K562 (cell line): ENCODE results near the gene KLHL15. TPM values are rescaled to one million over a fixed set of nuclear protein-coding genes. Genes with fewer than 3 reads are reported as not detected.

Experiments used
- ATF3 ChIP-seq, 2 experiments: fragments of 450-650 bp in 1 of 2; sonication (generic) in 1 of 2; formaldehyde crosslinking in 1 of 2; IDR thresholded peaks in 1 of 2; conservative IDR thresholded peaks in 1 of 2; 2 replicates each; pipeline versions ENCODE4 v1.6.1 to v1.8.1; 2016 to 2023; ENCODE audit warnings: mild to moderate bottlenecking in 2 of 2, moderate library complexity in 2 of 2, inconsistent platforms in 1 of 2, missing genetic modification reagents in 1 of 2
- CBX5 ChIP-seq: IDR thresholded peaks from 2 replicates; pipeline ENCODE4 v1.6.1; 2014; ENCODE audit warnings: low read depth, borderline replicate concordance
- CEBPG ChIP-seq, 3 experiments: fragments of 200-800 bp in 1 of 3; sonication (Bioruptor generic) in 1 of 3; sonication (generic) in 1 of 3; formaldehyde crosslinking in 1 of 3; IDR thresholded peaks in 2 of 3; conservative IDR thresholded peaks in 1 of 3; 2 replicates each; pipeline versions ENCODE4 v1.6.1 to v1.8.0; 2016 to 2022; ENCODE audit warnings: missing compliant biosample characterization in 2 of 3, missing genetic modification characterization in 2 of 3, mild to moderate bottlenecking in 1 of 3, missing genetic modification reagents in 1 of 3
- E2F3 ChIP-seq: fragments of 250-450 bp; sonication (Bioruptor Pico); IDR thresholded peaks from 2 replicates; pipeline ENCODE4 v1.4.0; 2020; ENCODE audit warnings: mild to moderate bottlenecking
- LEF1 ChIP-seq: fragments of 450-650 bp; IDR thresholded peaks from 2 replicates; pipeline ENCODE4 v1.6.1; 2016; ENCODE audit warnings: mild to moderate bottlenecking
- NR4A1 ChIP-seq, 2 experiments: fragments of 250-450 bp in 1 of 2; fragments of 450-650 bp in 1 of 2; sonication (Bioruptor Pico) in 1 of 2; IDR thresholded peaks; 2 replicates each; pipeline versions ENCODE4 v1.4.0 to v1.6.1; 2016 to 2020; ENCODE audit warnings: mild to moderate bottlenecking in 2 of 2, missing compliant biosample characterization in 1 of 2, missing genetic modification characterization in 1 of 2, moderate library complexity in 1 of 2
- SETDB1 ChIP-seq: IDR thresholded peaks from one replicate; pipeline ENCODE4 v1.6.1; 2012; ENCODE audit warnings: low read length, control low read depth, inconsistent platforms
- STAT5B ChIP-seq: fragments of 250-450 bp; sonication (Bioruptor Pico); IDR thresholded peaks from 2 replicates; pipeline ENCODE4 v1.8.0; 2021; ENCODE audit warnings: mild to moderate bottlenecking, inconsistent platforms
- TFAP4 ChIP-seq: sonication (generic); formaldehyde crosslinking; IDR thresholded peaks from 2 replicates; pipeline ENCODE4 v1.8.0; 2022; ENCODE audit warnings: missing genetic modification reagents, mild to moderate bottlenecking, moderate library complexity, borderline replicate concordance
- polyA plus RNA-seq, 8 experiments: library from polyadenylated mRNA; depleted of rRNA in 4 of 8; stranded (reverse) in 5 of 8; unstranded in 3 of 8; fragments of >200 nt; fragmentation: Nextera tagmentation in 2 of 8; fragmentation: Illumina TruSeq in 1 of 8; extraction: Ambion mirVana in 2 of 8; extraction: Trizol in 1 of 8; gene quantifications; 2 replicates each; pipeline versions ENCODE4 v1.2.1 to v1.2.3, GENCODE V29; 2011 to 2014; ENCODE audit warnings: inconsistent platforms in 1 of 8, missing spikeins in 1 of 8
- total RNA-seq, 7 experiments: library from RNA; depleted of rRNA in 6 of 7; stranded (reverse); fragments of >200 nt in 6 of 7; fragmentation: Illumina TruSeq in 2 of 7; extraction: Trizol in 2 of 7; gene quantifications; 2 replicates each; pipeline versions ENCODE4 v1.2.1 to v1.2.3, GENCODE V29; 2011 to 2021; ENCODE audit warnings: low replicate concordance in 1 of 7
- TF ChIP-seq, protein P1 (sequence below): fragments of 450-650 bp; IDR thresholded peaks from 2 replicates; pipeline ENCODE4 v1.6.1; 2016; ENCODE audit warnings: mild to moderate bottlenecking, moderate library complexity
- TF ChIP-seq, protein P2 (sequence below): sonication (generic); formaldehyde crosslinking; IDR thresholded peaks from 2 replicates; pipeline ENCODE4 v1.8.0; 2023; ENCODE audit warnings: mild to moderate bottlenecking, missing genetic modification reagents

Gene KLHL15
- total and polyA plus RNA-seq, 9 of the 15 experiments (the other 6 are each of a cell fraction or from before 2014, with no cell fraction given) = 3.0 to 12.4 (median 7.6) TPM

DNA sequence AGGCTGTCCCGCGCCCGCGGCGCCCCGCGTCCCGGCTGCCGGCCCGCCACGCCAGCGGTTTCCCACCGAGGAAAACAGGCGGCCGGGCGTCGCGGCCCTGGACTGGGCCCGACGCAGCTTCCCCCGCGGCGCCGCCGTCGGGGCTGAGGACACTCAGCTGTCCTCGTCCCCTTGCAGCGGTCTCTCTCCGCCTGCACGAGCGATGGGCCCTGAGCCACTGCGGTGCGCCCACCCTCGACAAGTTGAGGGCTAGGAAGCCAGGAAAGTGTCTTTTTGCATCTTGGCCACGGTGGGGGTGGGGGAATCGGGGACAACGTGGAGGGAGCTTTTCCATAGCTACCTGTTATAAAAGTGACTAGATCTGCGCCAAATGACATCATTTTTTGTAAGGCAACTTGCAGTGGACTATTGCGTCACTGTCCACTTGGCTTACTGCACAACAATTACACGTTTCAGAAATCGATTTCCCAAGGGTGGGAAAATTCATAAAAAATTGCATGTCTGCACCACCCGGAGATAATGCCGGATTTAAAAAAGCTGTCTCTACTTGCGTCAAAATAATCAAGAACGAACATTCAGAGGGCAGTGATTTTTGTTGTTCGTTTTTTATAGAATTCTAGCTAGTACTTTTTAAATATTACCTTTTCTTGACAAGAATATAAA is 1.1 kb downstream of the KLHL15 start (continued):
- TF ChIP-seq TFAP4 = peak; percentile 71; the same call in 1 of the 2 replicates
- TF ChIP-seq, protein P1, sequence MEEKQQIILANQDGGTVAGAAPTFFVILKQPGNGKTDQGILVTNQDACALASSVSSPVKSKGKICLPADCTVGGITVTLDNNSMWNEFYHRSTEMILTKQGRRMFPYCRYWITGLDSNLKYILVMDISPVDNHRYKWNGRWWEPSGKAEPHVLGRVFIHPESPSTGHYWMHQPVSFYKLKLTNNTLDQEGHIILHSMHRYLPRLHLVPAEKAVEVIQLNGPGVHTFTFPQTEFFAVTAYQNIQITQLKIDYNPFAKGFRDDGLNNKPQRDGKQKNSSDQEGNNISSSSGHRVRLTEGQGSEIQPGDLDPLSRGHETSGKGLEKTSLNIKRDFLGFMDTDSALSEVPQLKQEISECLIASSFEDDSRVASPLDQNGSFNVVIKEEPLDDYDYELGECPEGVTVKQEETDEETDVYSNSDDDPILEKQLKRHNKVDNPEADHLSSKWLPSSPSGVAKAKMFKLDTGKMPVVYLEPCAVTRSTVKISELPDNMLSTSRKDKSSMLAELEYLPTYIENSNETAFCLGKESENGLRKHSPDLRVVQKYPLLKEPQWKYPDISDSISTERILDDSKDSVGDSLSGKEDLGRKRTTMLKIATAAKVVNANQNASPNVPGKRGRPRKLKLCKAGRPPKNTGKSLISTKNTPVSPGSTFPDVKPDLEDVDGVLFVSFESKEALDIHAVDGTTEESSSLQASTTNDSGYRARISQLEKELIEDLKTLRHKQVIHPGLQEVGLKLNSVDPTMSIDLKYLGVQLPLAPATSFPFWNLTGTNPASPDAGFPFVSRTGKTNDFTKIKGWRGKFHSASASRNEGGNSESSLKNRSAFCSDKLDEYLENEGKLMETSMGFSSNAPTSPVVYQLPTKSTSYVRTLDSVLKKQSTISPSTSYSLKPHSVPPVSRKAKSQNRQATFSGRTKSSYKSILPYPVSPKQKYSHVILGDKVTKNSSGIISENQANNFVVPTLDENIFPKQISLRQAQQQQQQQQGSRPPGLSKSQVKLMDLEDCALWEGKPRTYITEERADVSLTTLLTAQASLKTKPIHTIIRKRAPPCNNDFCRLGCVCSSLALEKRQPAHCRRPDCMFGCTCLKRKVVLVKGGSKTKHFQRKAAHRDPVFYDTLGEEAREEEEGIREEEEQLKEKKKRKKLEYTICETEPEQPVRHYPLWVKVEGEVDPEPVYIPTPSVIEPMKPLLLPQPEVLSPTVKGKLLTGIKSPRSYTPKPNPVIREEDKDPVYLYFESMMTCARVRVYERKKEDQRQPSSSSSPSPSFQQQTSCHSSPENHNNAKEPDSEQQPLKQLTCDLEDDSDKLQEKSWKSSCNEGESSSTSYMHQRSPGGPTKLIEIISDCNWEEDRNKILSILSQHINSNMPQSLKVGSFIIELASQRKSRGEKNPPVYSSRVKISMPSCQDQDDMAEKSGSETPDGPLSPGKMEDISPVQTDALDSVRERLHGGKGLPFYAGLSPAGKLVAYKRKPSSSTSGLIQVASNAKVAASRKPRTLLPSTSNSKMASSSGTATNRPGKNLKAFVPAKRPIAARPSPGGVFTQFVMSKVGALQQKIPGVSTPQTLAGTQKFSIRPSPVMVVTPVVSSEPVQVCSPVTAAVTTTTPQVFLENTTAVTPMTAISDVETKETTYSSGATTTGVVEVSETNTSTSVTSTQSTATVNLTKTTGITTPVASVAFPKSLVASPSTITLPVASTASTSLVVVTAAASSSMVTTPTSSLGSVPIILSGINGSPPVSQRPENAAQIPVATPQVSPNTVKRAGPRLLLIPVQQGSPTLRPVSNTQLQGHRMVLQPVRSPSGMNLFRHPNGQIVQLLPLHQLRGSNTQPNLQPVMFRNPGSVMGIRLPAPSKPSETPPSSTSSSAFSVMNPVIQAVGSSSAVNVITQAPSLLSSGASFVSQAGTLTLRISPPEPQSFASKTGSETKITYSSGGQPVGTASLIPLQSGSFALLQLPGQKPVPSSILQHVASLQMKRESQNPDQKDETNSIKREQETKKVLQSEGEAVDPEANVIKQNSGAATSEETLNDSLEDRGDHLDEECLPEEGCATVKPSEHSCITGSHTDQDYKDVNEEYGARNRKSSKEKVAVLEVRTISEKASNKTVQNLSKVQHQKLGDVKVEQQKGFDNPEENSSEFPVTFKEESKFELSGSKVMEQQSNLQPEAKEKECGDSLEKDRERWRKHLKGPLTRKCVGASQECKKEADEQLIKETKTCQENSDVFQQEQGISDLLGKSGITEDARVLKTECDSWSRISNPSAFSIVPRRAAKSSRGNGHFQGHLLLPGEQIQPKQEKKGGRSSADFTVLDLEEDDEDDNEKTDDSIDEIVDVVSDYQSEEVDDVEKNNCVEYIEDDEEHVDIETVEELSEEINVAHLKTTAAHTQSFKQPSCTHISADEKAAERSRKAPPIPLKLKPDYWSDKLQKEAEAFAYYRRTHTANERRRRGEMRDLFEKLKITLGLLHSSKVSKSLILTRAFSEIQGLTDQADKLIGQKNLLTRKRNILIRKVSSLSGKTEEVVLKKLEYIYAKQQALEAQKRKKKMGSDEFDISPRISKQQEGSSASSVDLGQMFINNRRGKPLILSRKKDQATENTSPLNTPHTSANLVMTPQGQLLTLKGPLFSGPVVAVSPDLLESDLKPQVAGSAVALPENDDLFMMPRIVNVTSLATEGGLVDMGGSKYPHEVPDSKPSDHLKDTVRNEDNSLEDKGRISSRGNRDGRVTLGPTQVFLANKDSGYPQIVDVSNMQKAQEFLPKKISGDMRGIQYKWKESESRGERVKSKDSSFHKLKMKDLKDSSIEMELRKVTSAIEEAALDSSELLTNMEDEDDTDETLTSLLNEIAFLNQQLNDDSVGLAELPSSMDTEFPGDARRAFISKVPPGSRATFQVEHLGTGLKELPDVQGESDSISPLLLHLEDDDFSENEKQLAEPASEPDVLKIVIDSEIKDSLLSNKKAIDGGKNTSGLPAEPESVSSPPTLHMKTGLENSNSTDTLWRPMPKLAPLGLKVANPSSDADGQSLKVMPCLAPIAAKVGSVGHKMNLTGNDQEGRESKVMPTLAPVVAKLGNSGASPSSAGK = peak; percentile 79
- TF ChIP-seq CEBPG (CRISPR knock-in tag; IDR thresholded peaks at IDR 0.05) = peak; percentile 93
- TF ChIP-seq CEBPG (tag; conservative IDR thresholded peaks at IDR 0.05 in 1 of 2, IDR thresholded peaks at IDR 0.05 in 1 of 2) = peak; percentile 99
- no peak for TF ChIP-seq LEF1
- TF ChIP-seq SETDB1 = no peak
- no peak for TF ChIP-seq STAT5B (CRISPR knock-in tag)
- no peak for TF ChIP-seq E2F3 (CRISPR knock-in tag)
- TF ChIP-seq, protein P2, sequence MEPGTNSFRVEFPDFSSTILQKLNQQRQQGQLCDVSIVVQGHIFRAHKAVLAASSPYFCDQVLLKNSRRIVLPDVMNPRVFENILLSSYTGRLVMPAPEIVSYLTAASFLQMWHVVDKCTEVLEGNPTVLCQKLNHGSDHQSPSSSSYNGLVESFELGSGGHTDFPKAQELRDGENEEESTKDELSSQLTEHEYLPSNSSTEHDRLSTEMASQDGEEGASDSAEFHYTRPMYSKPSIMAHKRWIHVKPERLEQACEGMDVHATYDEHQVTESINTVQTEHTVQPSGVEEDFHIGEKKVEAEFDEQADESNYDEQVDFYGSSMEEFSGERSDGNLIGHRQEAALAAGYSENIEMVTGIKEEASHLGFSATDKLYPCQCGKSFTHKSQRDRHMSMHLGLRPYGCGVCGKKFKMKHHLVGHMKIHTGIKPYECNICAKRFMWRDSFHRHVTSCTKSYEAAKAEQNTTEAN (CRISPR knock-in tag) = no peak
- peak; percentile 98 for TF ChIP-seq ATF3 (IDR thresholded peaks at IDR 0.05)
- no peak; the same call in 1 of the 2 replicates for TF ChIP-seq ATF3 (CRISPR knock-in tag; conservative IDR thresholded peaks at IDR 0.05)
- TF ChIP-seq NR4A1 (CRISPR knock-in tag; IDR thresholded peaks at IDR 0.05) = no peak
- no peak for TF ChIP-seq NR4A1 (tag; IDR thresholded peaks at IDR 0.05)
- TF ChIP-seq CBX5 = no peak
